Spleen (tissue), 11 donors: ENCODE results near the gene FAM219B. TPM values are rescaled to one million over a fixed set of nuclear protein-coding genes. Genes with fewer than 3 reads are reported as not detected.
A peak's percentile ranks its signal among the peaks of the same experiment; 100 is the strongest.

Experiments
- DNase-seq: peaks from one replicate; pipeline ENCODE4 v3.0.0-alpha.2; 2020
- H3K27ac ChIP-seq, 8 donors: fragments of 200-600 bp; sonication (generic) in 7 of 8; 1 replicate in 4 of 8; 2 replicates in 4 of 8; pipeline versions ENCODE4 v1.5.0 to v1.8.0; 2016 to 2021; ENCODE audit warnings: inconsistent platforms in 4 of 8, mild to moderate bottlenecking in 4 of 8, moderate library complexity in 1 of 8
- H3K27me3 ChIP-seq, 7 donors: fragments of 200-600 bp; sonication (generic) in 6 of 7; replicated peaks in 1 of 7; 1 replicate in 4 of 7; 2 replicates in 3 of 7; pipeline versions ENCODE4 v1.5.0 to v1.8.0; 2016 to 2021; ENCODE audit warnings: inconsistent platforms in 3 of 7, mild to moderate bottlenecking in 1 of 7
- H3K36me3 ChIP-seq, 6 donors: fragments of 200-600 bp; sonication (generic) in 5 of 6; 1 replicate in 4 of 6; 2 replicates in 2 of 6; pipeline versions ENCODE4 v1.5.0 to v1.8.0; 2016 to 2021; ENCODE audit warnings: inconsistent platforms in 2 of 6
- H3K4me1 ChIP-seq, 6 donors: fragments of 200-600 bp; sonication (generic) in 5 of 6; 1 replicate in 3 of 6; 2 replicates in 3 of 6; pipeline versions ENCODE4 v1.5.0 to v1.8.0; 2016 to 2021; ENCODE audit warnings: inconsistent platforms in 3 of 6
- H3K4me3 ChIP-seq, 8 donors: fragments of 200-600 bp; sonication (generic) in 7 of 8; 1 replicate in 4 of 8; 2 replicates in 4 of 8; pipeline versions ENCODE4 v1.5.0 to v1.8.0; 2016 to 2021; ENCODE audit warnings: inconsistent platforms in 4 of 8, mild to moderate bottlenecking in 4 of 8, moderate library complexity in 2 of 8
- H3K9me3 ChIP-seq, 8 donors: fragments of 200-600 bp; sonication (generic) in 7 of 8; 1 replicate in 4 of 8; 2 replicates in 4 of 8; pipeline versions ENCODE4 v1.5.0 to v1.8.0; 2016 to 2021; ENCODE audit warnings: inconsistent platforms in 4 of 8
- CTCF ChIP-seq, 11 experiments: fragments of 200-600 bp in 7 of 11; fragments of 450-650 bp in 4 of 11; sonication (generic) in 4 of 11; IDR thresholded peaks in 8 of 11; conservative IDR thresholded peaks in 3 of 11; 1 replicate in 7 of 11; 2 replicates in 4 of 11; pipeline versions ENCODE4 v1.4.0 to v1.8.0; 2016 to 2021; ENCODE audit warnings: antibody characterized with exemption in 11 of 11, inconsistent platforms in 4 of 11, mild to moderate bottlenecking in 1 of 11
- POLR2A ChIP-seq, 3 donors: fragments of 450-650 bp; IDR thresholded peaks; one replicate each; pipeline ENCODE4 v1.5.1; 2017; ENCODE audit warnings: antibody characterized with exemption in 3 of 3, mild to moderate bottlenecking in 1 of 3
- POLR2AphosphoS5 ChIP-seq, 3 donors: sonication (generic); formaldehyde crosslinking; IDR thresholded peaks; one replicate each; pipeline ENCODE4 v1.5.1; 2017; ENCODE audit warnings: antibody characterized with exemption in 3 of 3
- WGBS, 5 donors: extraction: QIAGEN DNeasy Blood & Tissue Kit in 3 of 5; methylation state at CpG; one replicate each; pipeline versions ENCODE4 v1.1.5 to v1.1.7; 2013 to 2018; 5-methylcytosine and 5-hydroxymethylcytosine counted together
- intact Hi-C: fragments of 100-400 bp; cut with DNase I; formaldehyde crosslinking; loops from one replicate; pipeline ENCODE4 v1.15.0; 2023; ENCODE audit warnings: low total_unique reads
- polyA plus RNA-seq, 3 donors: library from polyadenylated mRNA; stranded (reverse); fragments of 200-250 nt; gene quantifications; one replicate each; pipeline ENCODE4 v1.2.1, GENCODE V29; 2013
- total RNA-seq, 7 donors: library from RNA; depleted of rRNA in 3 of 7; stranded (reverse); fragments of >200 nt in 3 of 7; fragmentation: NEBNext Ultra II Directional in 4 of 7; extraction: Animal tissue kit (Norgen Biotek cat#: 25700) in 4 of 7; gene quantifications; one replicate each; pipeline versions ENCODE4 v1.1.0 to v1.2.1, GENCODE V29; 2016 to 2021
- donor health status: healthy with polysubstance abuse.
- donor health status: DM: no; HTN: no; CAD: no; lungs with moderate emphysema.
- donor health status: DM: no; HTN: no; CAD: no.
- donor health status: Bipolar disorder and iron deficiency.
- donor health status: healthy.
- donor health status: DM: no; HTN: no; CAD: no.
- donor health status: DM: yes; HTN: yes; CAD: no.

The FAM219B gene
- total and polyA plus RNA-seq, 10 donors = 18.6 to 103 (median 69.1) TPM

DNA sequence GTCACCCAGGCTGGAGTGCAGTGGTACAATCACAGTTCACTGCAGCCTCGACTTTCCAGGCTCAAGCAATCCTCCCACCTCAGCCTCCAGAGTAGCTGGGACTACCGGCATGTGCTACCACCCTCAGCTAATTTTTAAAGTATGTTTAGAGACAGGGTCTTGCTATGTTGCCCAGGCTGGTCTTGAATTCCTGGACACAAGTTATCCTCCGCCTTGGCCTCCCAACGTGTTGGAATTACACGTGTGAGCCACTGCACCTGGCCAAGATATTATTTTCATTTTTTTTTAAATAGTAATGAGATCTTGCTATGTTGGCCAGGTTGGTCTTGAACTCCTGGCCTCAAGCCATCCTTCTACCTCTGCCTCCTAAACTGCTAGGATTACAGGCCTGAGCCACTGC, 21.2 kb downstream of the FAM219B start:
- no peaks in the 10 kb centered on the region for H3K27me3 ChIP-seq
- no peak for TF ChIP-seq CTCF (IDR thresholded peaks at IDR 0.05 in 8 of 11, conservative IDR thresholded peaks at IDR 0.05 in 3 of 11)
- TF ChIP-seq POLR2AphosphoS5 (IDR thresholded peaks at IDR 0.05) = no peak
- no peak for TF ChIP-seq POLR2A (IDR thresholded peaks at IDR 0.05)
- no peak overlapping the region for H3K27ac ChIP-seq
- no peak for DNase-seq
- intact Hi-C loops = no loop called here
- WGBS, 5 donors = 88 to 96% (median 91%) methylated on average over 5 of the region's 5 CpGs
- H3K4me3 ChIP-seq = no peak overlapping the region
- peaks cover 0 to 9% (median 0%) of the 10 kb centered on the region in 8 donors for H3K9me3 ChIP-seq
- peaks cover 10 to 46% (median 31%) of the 10 kb centered on the region in 6 donors for H3K4me1 ChIP-seq
- H3K36me3 ChIP-seq = no peaks in the 10 kb centered on the region

- 77 to 90% (median 89%) methylated on average over 4 of the region's 4 CpGs for WGBS, 5 donors
- H3K27ac ChIP-seq = peak overlapping the region in 5 of 8 donors; percentile 29 to 55 (median 41)
- no peaks in the 10 kb centered on the region for H3K36me3 ChIP-seq
- TF ChIP-seq CTCF (IDR thresholded peaks at IDR 0.05 in 8 of 11, conservative IDR thresholded peaks at IDR 0.05 in 3 of 11) (no peak), POLR2A (IDR thresholded peaks at IDR 0.05) (no peak), POLR2AphosphoS5 (IDR thresholded peaks at IDR 0.05) (no peak)
- H3K9me3 ChIP-seq = peaks cover 0 to 9% (median 0%) of the 10 kb centered on the region in 8 donors
- peaks cover 7 to 38% (median 26%) of the 10 kb centered on the region in 6 donors for H3K4me1 ChIP-seq
- intact Hi-C loops = no loop called here
- no peak overlapping the region for H3K4me3 ChIP-seq
- H3K27me3 ChIP-seq = no peaks in the 10 kb centered on the region
- no peak for DNase-seq
Observed at GRCh38 chr15:74884428-74885223, 22.0 kb downstream of the FAM219B start.

- TF ChIP-seq POLR2A (IDR thresholded peaks at IDR 0.05) (no peak), POLR2AphosphoS5 (IDR thresholded peaks at IDR 0.05) (no peak), CTCF (IDR thresholded peaks at IDR 0.05 in 8 of 11, conservative IDR thresholded peaks at IDR 0.05 in 3 of 11) (no peak)
- Histone ChIP-seq H3K9me3 (peaks cover 0 to 9% (median 0%) of the 10 kb centered on the region in 8 donors), H3K4me3 (no peak overlapping the region), H3K36me3 (no peaks in the 10 kb centered on the region), H3K27me3 (no peaks in the 10 kb centered on the region), H3K27ac (no peak overlapping the region), H3K4me1 (peaks cover 0 to 24% (median 15%) of the 10 kb centered on the region in 6 donors)
- intact Hi-C loops = no loop called here
- WGBS, 5 donors = 90 to 96% (median 95%) methylated on average over 6 of the region's 6 CpGs
- no peak for DNase-seq
Observed at GRCh38 chr15:74882528-74882927, 24.1 kb downstream of the FAM219B start.

DNA sequence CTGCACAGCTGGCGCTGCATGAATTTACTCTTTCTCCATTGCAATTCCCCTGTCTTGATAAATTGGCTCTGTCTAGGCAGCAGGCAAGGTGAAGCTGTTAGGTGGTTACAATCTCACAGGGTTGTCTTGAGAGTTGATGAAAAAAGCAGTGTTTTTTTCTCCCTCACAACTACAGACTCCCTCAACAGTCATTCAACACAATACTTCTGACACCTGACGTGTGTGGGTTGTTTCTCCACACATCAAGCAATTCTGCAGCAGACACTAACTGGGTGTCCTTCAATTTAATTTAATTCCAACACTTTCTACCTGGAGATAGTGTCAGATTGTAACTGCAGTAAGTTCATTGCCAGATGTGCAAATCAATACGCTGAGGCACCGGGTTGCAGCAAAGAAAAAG, 28.4 kb downstream of the FAM219B start:
- no peaks in the 10 kb centered on the region for H3K27me3 ChIP-seq
- H3K4me1 ChIP-seq = peaks cover 0 to 10% (median 7%) of the 10 kb centered on the region in 6 donors
- no peak overlapping the region for H3K4me3 ChIP-seq
- H3K9me3 ChIP-seq = peaks cover 0 to 9% (median 0%) of the 10 kb centered on the region in 8 donors
- no peak overlapping the region for H3K27ac ChIP-seq
- WGBS, 5 donors = 73 to 93% (median 85%) methylated on average over 4 of the region's 4 CpGs
- intact Hi-C loops = no loop called here
- no peak for TF ChIP-seq POLR2AphosphoS5 (IDR thresholded peaks at IDR 0.05)
- TF ChIP-seq POLR2A (IDR thresholded peaks at IDR 0.05) = no peak
- TF ChIP-seq CTCF (IDR thresholded peaks at IDR 0.05 in 8 of 11, conservative IDR thresholded peaks at IDR 0.05 in 3 of 11) = no peak
- DNase-seq = no peak
- no peaks in the 10 kb centered on the region for H3K36me3 ChIP-seq
